ENCODE measurements around the gene TBC1D10A. TPM values are rescaled to one million over a fixed set of nuclear protein-coding genes. Genes with fewer than 3 reads are reported as not detected.

The TBC1D10A gene, protein sequence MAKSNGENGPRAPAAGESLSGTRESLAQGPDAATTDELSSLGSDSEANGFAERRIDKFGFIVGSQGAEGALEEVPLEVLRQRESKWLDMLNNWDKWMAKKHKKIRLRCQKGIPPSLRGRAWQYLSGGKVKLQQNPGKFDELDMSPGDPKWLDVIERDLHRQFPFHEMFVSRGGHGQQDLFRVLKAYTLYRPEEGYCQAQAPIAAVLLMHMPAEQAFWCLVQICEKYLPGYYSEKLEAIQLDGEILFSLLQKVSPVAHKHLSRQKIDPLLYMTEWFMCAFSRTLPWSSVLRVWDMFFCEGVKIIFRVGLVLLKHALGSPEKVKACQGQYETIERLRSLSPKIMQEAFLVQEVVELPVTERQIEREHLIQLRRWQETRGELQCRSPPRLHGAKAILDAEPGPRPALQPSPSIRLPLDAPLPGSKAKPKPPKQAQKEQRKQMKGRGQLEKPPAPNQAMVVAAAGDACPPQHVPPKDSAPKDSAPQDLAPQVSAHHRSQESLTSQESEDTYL
- total RNA-seq = 10 to 100 TPM; 29.7 to 41.4 (median 32.2) TPM
- long read RNA-seq, donor 1, transcript TBC1D10A-201 (9 exons, 2,077 nt) = major isoform, 32 of 41 reads
- long read RNA-seq, donor 1, partial matches to known transcripts = 7 of 41 reads
- long read RNA-seq, donor 1, other reads (novel, unspliced or antisense) = 2 of 41 reads
- long read RNA-seq, donor 2, transcript TBC1D10A-201 (9 exons, 2,077 nt) = major isoform, 33 of 39 reads
- long read RNA-seq, donor 2, partial matches to known transcripts = 1 of 39 reads
- long read RNA-seq, donor 2, other reads (novel, unspliced or antisense) = 5 of 39 reads

DNA sequence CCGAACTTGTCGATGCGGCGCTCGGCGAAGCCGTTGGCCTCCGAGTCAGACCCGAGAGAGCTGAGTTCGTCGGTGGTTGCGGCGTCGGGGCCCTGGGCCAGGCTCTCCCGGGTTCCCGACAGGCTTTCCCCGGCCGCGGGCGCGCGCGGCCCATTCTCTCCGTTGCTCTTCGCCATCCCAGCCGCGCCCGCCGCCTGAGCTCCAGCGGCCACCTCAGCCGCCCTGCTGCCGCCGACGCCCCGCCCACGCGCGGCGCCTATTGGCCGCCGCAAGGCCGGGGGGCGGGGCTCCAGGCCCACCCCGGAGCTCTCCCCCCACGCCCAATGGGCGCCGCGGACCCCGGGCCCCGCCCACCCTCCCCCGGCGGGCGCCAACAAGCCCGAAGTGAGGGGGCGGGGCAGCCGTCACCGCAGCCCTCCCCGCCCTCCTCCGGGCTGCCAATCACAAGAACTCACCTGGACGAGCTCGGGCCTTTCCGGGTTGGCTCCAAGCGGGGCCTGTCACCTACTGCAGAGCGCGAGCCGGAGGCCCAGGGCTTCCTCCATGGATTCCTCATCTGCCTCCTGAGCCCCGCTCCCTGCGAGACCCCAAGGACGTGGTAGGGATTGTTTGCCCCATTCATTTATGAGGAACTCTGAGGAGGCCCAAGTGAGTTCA, at the start of gene TBC1D10A:
Gene TBC1D10A (minus strand): TSS at position 236 of the 657 bp plus-strand sequence. CDS start 60 bp downstream, at position 176.
- intact Hi-C loops (cut with DNase I, micrococcal nuclease) = no loop called here
- peaks cover 33% of the 10 kb centered on the region for H3K4me1 ChIP-seq (ENCODE audit: low read depth)
- TF ChIP-seq, protein P1, sequence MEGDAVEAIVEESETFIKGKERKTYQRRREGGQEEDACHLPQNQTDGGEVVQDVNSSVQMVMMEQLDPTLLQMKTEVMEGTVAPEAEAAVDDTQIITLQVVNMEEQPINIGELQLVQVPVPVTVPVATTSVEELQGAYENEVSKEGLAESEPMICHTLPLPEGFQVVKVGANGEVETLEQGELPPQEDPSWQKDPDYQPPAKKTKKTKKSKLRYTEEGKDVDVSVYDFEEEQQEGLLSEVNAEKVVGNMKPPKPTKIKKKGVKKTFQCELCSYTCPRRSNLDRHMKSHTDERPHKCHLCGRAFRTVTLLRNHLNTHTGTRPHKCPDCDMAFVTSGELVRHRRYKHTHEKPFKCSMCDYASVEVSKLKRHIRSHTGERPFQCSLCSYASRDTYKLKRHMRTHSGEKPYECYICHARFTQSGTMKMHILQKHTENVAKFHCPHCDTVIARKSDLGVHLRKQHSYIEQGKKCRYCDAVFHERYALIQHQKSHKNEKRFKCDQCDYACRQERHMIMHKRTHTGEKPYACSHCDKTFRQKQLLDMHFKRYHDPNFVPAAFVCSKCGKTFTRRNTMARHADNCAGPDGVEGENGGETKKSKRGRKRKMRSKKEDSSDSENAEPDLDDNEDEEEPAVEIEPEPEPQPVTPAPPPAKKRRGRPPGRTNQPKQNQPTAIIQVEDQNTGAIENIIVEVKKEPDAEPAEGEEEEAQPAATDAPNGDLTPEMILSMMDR (IDR thresholded peaks at IDR 0.05) = no peak
- no peaks in the 10 kb centered on the region for H3K36me3 ChIP-seq (ENCODE audit: low read depth)
- peak within 1 kb of the TSS; percentile 75 for H3K4me3 ChIP-seq
- peak; percentile 93 for ATAC-seq
- no peaks in the 10 kb centered on the region for H3K9me3 ChIP-seq
- peak; percentile 96 to 97 (median 96) for DNase-seq

DNA sequence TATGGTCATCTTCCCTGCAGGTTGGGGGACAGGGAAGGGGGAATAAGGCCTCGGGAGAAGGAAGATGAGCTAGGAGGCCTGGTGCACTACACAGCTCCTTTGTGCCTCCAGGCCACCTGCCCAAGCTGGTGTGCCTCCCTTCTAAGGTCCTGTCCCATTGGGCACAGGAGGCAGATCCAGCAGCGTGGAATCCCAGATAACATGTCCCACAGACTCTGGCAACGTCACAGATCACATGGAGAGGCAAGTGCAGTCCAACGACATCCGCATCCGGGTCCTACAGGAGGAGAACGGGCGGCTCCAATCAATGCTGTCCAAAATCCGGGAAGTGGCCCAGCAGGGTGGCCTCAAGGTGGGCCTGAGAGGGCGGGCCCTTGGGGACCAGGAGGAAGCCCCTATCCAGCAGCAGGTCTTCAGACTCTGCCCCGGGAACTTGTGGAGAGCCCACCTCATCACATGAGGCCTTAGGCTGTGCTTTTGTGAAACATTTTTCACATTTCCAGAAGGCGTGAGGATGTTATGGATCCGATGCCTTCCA, 48.6 kb upstream of the TBC1D10A start:
- Histone ChIP-seq H3K36me3 (ENCODE audit: low read depth) (no peaks in the 10 kb centered on the region), H3K9me3 (no peaks in the 10 kb centered on the region), H3K4me1 (ENCODE audit: low read depth) (no peaks in the 10 kb centered on the region), H3K4me3 (no peak overlapping the region)
- no peak for ATAC-seq
- TF ChIP-seq, protein P1 (IDR thresholded peaks at IDR 0.05) = no peak
- intact Hi-C loops (cut with DNase I, micrococcal nuclease) = no loop called here
- DNase-seq = no peak

DNA sequence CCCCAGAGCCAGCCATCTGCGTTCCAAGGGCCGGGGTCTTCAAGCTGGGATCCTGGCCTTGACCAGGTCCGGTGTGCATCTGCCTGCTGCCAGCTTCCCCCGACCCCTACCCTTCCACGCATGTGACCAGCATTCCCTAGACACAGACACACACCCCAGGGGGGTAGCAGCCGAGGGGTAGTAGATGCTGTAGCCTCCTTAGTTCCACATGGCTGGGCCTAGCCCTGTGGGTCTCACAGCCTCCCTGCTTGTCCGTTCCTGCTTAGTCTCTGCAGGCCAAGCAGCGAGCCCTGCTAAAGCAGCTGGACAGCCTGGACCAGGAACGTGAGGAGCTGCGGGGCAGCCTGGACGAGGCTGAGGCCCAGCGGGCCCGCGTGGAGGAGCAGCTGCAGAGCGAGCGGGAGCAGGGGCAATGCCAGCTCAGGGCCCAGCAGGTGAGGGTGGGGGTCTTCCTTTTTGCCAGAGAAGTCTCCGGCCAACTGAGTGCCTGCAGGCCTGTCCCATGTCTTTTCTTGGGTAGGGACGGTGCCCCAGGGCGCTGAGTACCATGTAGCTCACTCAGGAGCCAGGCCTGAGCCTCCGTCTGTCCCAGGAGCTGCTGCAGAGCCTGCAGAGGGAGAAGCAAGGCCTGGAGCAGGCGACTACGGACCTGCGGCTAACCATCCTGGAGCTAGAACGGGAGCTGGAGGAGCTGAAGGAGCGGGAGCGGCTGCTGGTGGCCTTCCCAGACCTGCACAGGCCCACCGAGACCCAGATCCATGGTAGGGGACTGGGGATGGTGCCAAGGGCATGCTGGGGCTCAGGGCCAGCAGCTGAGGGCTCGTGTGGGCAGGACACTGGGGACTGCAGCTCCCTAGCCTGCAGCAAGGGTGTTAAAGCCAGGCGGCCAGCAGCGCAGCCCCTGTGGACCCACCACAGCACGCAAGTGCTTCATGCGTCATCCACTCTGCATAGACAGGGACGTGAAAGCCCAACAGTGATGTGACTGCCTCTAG, 46.9 kb upstream of the TBC1D10A start:
- no peaks in the 10 kb centered on the region for H3K9me3 ChIP-seq
- DNase-seq (no peak), ATAC-seq (no peak)
- H3K4me3 ChIP-seq = no peak overlapping the region
- intact Hi-C loops (cut with DNase I, micrococcal nuclease) = no loop called here
- H3K36me3 ChIP-seq (ENCODE audit: low read depth) = no peaks in the 10 kb centered on the region
- TF ChIP-seq, protein P1 (IDR thresholded peaks at IDR 0.05) = no peak
- no peaks in the 10 kb centered on the region for H3K4me1 ChIP-seq (ENCODE audit: low read depth)

DNA sequence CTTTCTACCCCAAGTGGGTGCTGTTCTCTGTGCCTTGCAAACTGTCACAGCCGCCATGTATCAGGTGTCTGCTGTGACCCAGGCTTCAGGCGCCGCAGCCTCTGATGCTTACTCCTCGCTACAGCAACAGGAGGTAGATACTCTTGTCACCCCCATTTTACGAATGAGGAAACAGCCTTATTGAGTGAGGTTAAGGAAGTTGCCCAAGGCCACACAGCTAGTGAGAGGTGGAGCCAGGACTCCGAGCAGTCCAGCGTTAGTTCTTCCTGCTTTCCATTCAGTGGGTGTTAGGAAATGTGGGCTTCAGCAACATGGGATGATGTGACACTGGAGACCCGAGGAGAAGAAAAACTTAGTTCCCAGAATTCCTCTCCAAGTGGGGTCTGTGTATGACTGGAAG, 46.2 kb upstream of the TBC1D10A start:
- H3K36me3 ChIP-seq (ENCODE audit: low read depth) = no peaks in the 10 kb centered on the region
- TF ChIP-seq, protein P1 (IDR thresholded peaks at IDR 0.05) = no peak
- no peak overlapping the region for H3K4me3 ChIP-seq
- no peaks in the 10 kb centered on the region for H3K9me3 ChIP-seq
- ATAC-seq = peak; percentile 49
- intact Hi-C loops (cut with DNase I, micrococcal nuclease) = no loop called here
- H3K4me1 ChIP-seq (ENCODE audit: low read depth) = no peaks in the 10 kb centered on the region
- DNase-seq = no peak
